Measurements from ENCODE around the gene C1QTNF12.

C1QTNF12 gene

DNA sequence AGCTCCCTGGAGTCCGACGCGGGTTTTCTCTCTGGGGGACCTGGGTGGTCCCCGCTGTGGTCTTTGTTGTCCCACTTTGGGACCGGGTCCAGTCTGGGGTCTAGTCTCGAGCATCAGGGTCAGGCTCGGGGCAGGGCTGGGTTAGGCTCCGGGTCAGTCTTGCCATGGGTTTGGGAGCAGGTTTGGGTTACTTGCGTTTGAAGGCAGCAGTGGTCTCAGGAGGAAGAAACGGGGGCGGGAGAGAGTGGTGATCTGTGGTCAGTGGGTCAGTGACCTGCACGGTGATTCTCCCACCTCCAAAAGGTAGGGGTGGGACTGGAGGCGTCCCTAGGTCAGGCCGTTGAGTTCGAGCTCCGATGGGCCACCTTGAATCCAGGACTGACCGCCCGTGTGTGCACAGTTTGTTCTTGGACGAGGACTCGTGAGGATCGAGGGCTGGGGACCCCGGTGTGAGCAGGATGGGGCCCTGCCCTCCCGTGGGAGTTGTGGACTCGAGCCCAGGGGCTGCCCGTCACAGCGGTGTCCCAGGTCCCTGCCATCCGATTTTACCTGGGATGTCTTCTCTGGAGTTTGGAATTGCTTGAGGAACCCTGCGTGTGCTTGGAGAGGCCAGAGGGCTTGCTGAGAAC is 12.2 kb downstream of the C1QTNF12 start:
- no peaks in the 10 kb centered on the region for H3K9me3 ChIP-seq (ENCODE audit: severe bottlenecking)
- peaks cover 10% of the 10 kb centered on the region for H3K4me1 ChIP-seq (ENCODE audit: insufficient read depth, poor library complexity, severe bottlenecking)
- no peak overlapping the region for H3K27ac ChIP-seq (ENCODE audit: poor library complexity, severe bottlenecking)

DNA sequence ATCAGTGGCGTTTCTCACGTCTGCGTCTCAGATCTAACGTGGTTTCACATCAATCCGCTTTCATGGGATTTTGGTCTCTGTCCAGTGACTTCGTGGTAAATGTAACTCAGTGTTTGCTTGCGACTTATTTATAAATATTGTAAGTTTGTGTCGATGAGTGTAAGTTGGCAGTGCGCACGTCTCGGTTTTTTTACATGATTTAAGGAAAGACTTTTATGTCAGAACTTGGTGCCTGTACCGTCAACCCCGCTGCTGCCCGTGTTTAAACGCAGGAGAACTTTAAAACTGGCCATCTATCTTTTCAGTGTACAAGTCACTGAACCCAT is 13.0 kb downstream of the C1QTNF12 start:
- DNase-seq (ENCODE audit: low spot score), result no peak
- Histone ChIP-seq H3K4me3 (ENCODE audit: severe bottlenecking) (no peak overlapping the region), H3K36me3 (ENCODE audit: low read depth) (peaks cover 16% of the 10 kb centered on the region), H3K27ac (ENCODE audit: poor library complexity, severe bottlenecking) (no peak overlapping the region), H3K27me3 (ENCODE audit: insufficient read depth, poor library complexity, severe bottlenecking) (no peaks in the 10 kb centered on the region), H3K4me1 (ENCODE audit: insufficient read depth, poor library complexity, severe bottlenecking) (peaks cover 10% of the 10 kb centered on the region), H3K9me3 (ENCODE audit: severe bottlenecking) (no peaks in the 10 kb centered on the region)
- no peak for TF ChIP-seq CTCF (IDR thresholded peaks at IDR 0.05; ENCODE audit: poor library complexity, severe bottlenecking)
- no peak for ATAC-seq (ENCODE audit: low read depth)

More for the DNA sequence above, 12.2 kb downstream of the C1QTNF12 start:
- DNase-seq (ENCODE audit: low spot score) (no peak), ATAC-seq (ENCODE audit: low read depth) (no peak)
- peaks cover 9% of the 10 kb centered on the region for H3K36me3 ChIP-seq (ENCODE audit: low read depth)
- H3K27me3 ChIP-seq (ENCODE audit: insufficient read depth, poor library complexity, severe bottlenecking), result no peaks in the 10 kb centered on the region
- H3K4me3 ChIP-seq (ENCODE audit: severe bottlenecking), result no peak overlapping the region
- TF ChIP-seq CTCF (IDR thresholded peaks at IDR 0.05; ENCODE audit: poor library complexity, severe bottlenecking), result no peak

GRCh38 chr1:1232796-1233566 is 13.5 kb downstream of the C1QTNF12 start:
- Histone ChIP-seq H3K27ac (ENCODE audit: poor library complexity, severe bottlenecking) (peak overlapping the region; percentile 63), H3K36me3 (ENCODE audit: low read depth) (peaks cover 22% of the 10 kb centered on the region), H3K4me1 (ENCODE audit: insufficient read depth, poor library complexity, severe bottlenecking) (peaks cover 5% of the 10 kb centered on the region), H3K9me3 (ENCODE audit: severe bottlenecking) (no peaks in the 10 kb centered on the region), H3K27me3 (ENCODE audit: insufficient read depth, poor library complexity, severe bottlenecking) (no peaks in the 10 kb centered on the region), H3K4me3 (ENCODE audit: severe bottlenecking) (peak overlapping the region; percentile 90)
- TF ChIP-seq CTCF (IDR thresholded peaks at IDR 0.05; ENCODE audit: poor library complexity, severe bottlenecking), result no peak
- DNase-seq (ENCODE audit: low spot score) (no peak), ATAC-seq (ENCODE audit: low read depth) (no peak)

DNA sequence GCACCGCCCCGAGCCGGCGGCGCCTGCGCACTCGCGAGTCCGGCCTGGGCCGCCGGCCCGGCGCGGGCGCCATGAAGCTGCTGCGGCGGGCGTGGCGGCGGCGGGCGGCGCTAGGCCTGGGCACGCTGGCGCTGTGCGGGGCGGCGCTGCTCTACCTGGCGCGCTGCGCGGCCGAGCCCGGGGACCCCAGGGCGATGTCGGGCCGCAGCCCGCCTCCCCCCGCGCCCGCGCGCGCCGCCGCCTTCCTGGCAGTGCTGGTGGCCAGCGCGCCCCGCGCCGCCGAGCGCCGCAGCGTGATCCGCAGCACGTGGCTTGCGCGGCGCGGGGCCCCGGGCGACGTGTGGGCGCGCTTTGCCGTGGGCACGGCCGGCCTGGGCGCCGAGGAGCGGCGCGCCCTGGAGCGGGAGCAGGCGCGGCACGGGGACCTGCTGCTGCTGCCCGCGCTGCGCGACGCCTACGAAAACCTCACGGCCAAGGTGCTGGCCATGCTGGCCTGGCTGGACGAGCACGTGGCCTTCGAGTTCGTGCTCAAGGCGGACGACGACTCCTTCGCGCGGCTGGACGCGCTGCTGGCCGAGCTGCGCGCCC is 14.2 kb downstream of the C1QTNF12 start, which contains the start of gene B3GALT6:
Gene B3GALT6, plus strand, starts transcription at position 30 of the 588 bp plus-strand sequence. Its CDS starts 42 bp downstream, at position 72.
- peak within 1 kb of the TSS; percentile 63 for H3K27ac ChIP-seq (ENCODE audit: poor library complexity, severe bottlenecking)
- DNase-seq (ENCODE audit: low spot score) (no peak), ATAC-seq (ENCODE audit: low read depth) (no peak; the same call in 2 of the 3 replicates)
- no peaks in the 10 kb centered on the region for H3K9me3 ChIP-seq (ENCODE audit: severe bottlenecking)
- H3K27me3 ChIP-seq (ENCODE audit: insufficient read depth, poor library complexity, severe bottlenecking), result no peaks in the 10 kb centered on the region
- no peak for TF ChIP-seq CTCF (IDR thresholded peaks at IDR 0.05; ENCODE audit: poor library complexity, severe bottlenecking)
- no peaks in the 10 kb centered on the region for H3K4me1 ChIP-seq (ENCODE audit: insufficient read depth, poor library complexity, severe bottlenecking)
- H3K4me3 ChIP-seq (ENCODE audit: severe bottlenecking), result peak within 1 kb of the TSS; percentile 90
- peaks cover 28% of the 10 kb centered on the region for H3K36me3 ChIP-seq (ENCODE audit: low read depth)
